K562 (cell line): ENCODE data around the gene GADD45GIP1. TPM values are rescaled to one million over a fixed set of nuclear protein-coding genes. Genes with fewer than 3 reads are reported as not detected.

Experiments used
- PATZ1 ChIP-seq: fragments of 250-450 bp; sonication (Bioruptor Pico); IDR thresholded peaks from 2 replicates; pipeline ENCODE4 v1.5.0; 2020; ENCODE audit warnings: mild to moderate bottlenecking, borderline replicate concordance
- RUNX1 ChIP-seq: sonication (generic); IDR thresholded peaks from 2 replicates; pipeline ENCODE4 v1.6.1; 2016; ENCODE audit warnings: antibody characterized with exemption, low read depth
- ZBTB40 ChIP-seq, 2 experiments: fragments of 450-650 bp in 1 of 2; sonication (generic) in 1 of 2; formaldehyde crosslinking in 1 of 2; IDR thresholded peaks; 2 replicates each; pipeline versions ENCODE4 v1.7.1 to v1.9.0; 2016 to 2022; ENCODE audit warnings: inconsistent platforms in 1 of 2, mild to moderate bottlenecking in 1 of 2, missing genetic modification reagents in 1 of 2
- ZNF3 ChIP-seq: fragments of 250-450 bp; sonication (Bioruptor Pico); IDR thresholded peaks from 2 replicates; pipeline ENCODE4 v1.5.0; 2021; ENCODE audit warnings: mild to moderate bottlenecking, moderate library complexity
- ZNF584 ChIP-seq: fragments of 200-800 bp; sonication (Bioruptor generic); IDR thresholded peaks from 2 replicates; pipeline ENCODE4 v1.6.1; 2016; ENCODE audit warnings: low read depth, mild to moderate bottlenecking, missing genetic modification characterization, missing compliant biosample characterization
- polyA plus RNA-seq, 8 experiments: library from polyadenylated mRNA; depleted of rRNA in 4 of 8; stranded (reverse) in 5 of 8; unstranded in 3 of 8; fragments of >200 nt; fragmentation: Nextera tagmentation in 2 of 8; fragmentation: Illumina TruSeq in 1 of 8; extraction: Ambion mirVana in 2 of 8; extraction: Trizol in 1 of 8; gene quantifications; 2 replicates each; pipeline versions ENCODE4 v1.2.1 to v1.2.3, GENCODE V29; 2011 to 2014; ENCODE audit warnings: inconsistent platforms in 1 of 8, missing spikeins in 1 of 8
- total RNA-seq, 7 experiments: library from RNA; depleted of rRNA in 6 of 7; stranded (reverse); fragments of >200 nt in 6 of 7; fragmentation: Illumina TruSeq in 2 of 7; extraction: Trizol in 2 of 7; gene quantifications; 2 replicates each; pipeline versions ENCODE4 v1.2.1 to v1.2.3, GENCODE V29; 2011 to 2021; ENCODE audit warnings: low replicate concordance in 1 of 7

The GADD45GIP1 gene
- total and polyA plus RNA-seq, 9 of the 15 experiments (the other 6 are each of a cell fraction or from before 2014, with no cell fraction given) = 5.1 to 161 (median 29.2) TPM

- TF ChIP-seq ZBTB40 (IDR thresholded peaks at IDR 0.05) (peak; percentile 61), ZBTB40 (CRISPR knock-in tag; IDR thresholded peaks at IDR 0.05) (no peak), PATZ1 (CRISPR knock-in tag) (no peak), ZNF3 (CRISPR knock-in tag) (no peak), RUNX1 (no peak), ZNF584 (CRISPR knock-in tag) (no peak)
These were observed 38.8 kb upstream of the GADD45GIP1 start (continued) for GRCh38 chr19:12995596-12996405.
